HG02763 (cell line): Measurements from ENCODE around the gene SOWAHA.

Source experiments
- ATAC-seq: cut with Tn5 transposase; IDR thresholded peaks from one replicate; pipeline ENCODE4 v1.9.1; 2021; ENCODE audit warnings: mild to moderate bottlenecking, moderate library complexity; ENCODE audit not compliant: unreplicated experiment

The SOWAHA gene

GRCh38 chr5:132812781-132813598 lies at the start of gene SOWAHA:
TSS of gene SOWAHA (plus strand) at chr5:132813302. CDS start at chr5:132813622, 320 bp downstream.
- ATAC-seq = no peak

GRCh38 chr5:132764051-132764450 lies 49.1 kb upstream of the SOWAHA start:
- ATAC-seq = no peak

- ATAC-seq = no peak
These were observed 48.3 kb upstream of the SOWAHA start for GRCh38 chr5:132764671-132765238.

GRCh38 chr5:132765311-132766019 lies 47.6 kb upstream of the SOWAHA start:
- ATAC-seq = no peak

GRCh38 chr5:132766020-132766805 lies 46.9 kb upstream of the SOWAHA start:
- no peak for ATAC-seq

- no peak for ATAC-seq
These were observed 46.4 kb upstream of the SOWAHA start for GRCh38 chr5:132766806-132767055.

GRCh38 chr5:132767150-132767549 lies 46.0 kb upstream of the SOWAHA start:
- ATAC-seq = no peak

- ATAC-seq = no peak
These were observed 44.6 kb upstream of the SOWAHA start for GRCh38 chr5:132768485-132768868.

GRCh38 chr5:132770476-132771159 lies 42.5 kb upstream of the SOWAHA start:
- ATAC-seq = no peak

GRCh38 chr5:132771503-132771998 lies 41.6 kb upstream of the SOWAHA start:
- ATAC-seq = no peak

- no peak for ATAC-seq
These were observed 40.6 kb upstream of the SOWAHA start for GRCh38 chr5:132772291-132773070.

GRCh38 chr5:132773114-132773513 lies 40.0 kb upstream of the SOWAHA start:
- no peak for ATAC-seq

GRCh38 chr5:132773601-132774355 lies 39.3 kb upstream of the SOWAHA start:
- no peak for ATAC-seq

GRCh38 chr5:132774406-132774805 lies 38.7 kb upstream of the SOWAHA start:
- no peak for ATAC-seq

- ATAC-seq = no peak
These were observed 38.2 kb upstream of the SOWAHA start for GRCh38 chr5:132774896-132775295.

GRCh38 chr5:132775476-132775961 lies 37.6 kb upstream of the SOWAHA start:
- ATAC-seq = no peak

GRCh38 chr5:132776131-132776937 lies 36.8 kb upstream of the SOWAHA start:
- ATAC-seq = peak; percentile 23

- no peak for ATAC-seq
These were observed 36.2 kb upstream of the SOWAHA start for GRCh38 chr5:132776938-132777208.
